ENCODE measurements around the gene CARD11. TPM values are rescaled to one million over a fixed set of nuclear protein-coding genes. Genes with fewer than 3 reads are reported as not detected.
"Not testable (repeated sequence)": the region's sequence is repeated elsewhere in the genome, so short reads cannot be mapped to it uniquely, and the experiment has no call there.

CARD11 gene
- total and polyA plus RNA-seq, 2 donors (not counting 1 experiment from before 2014, with no cell fraction given): 0.02 TPM; not detected in 1

- no peak for DNase-seq (ENCODE audit: low read depth in 2 of 2)
- no peak overlapping the region for H3K27ac ChIP-seq (ENCODE audit: insufficient read depth, low read length)
- H3K9me3 ChIP-seq (ENCODE audit: control insufficient read depth, insufficient read depth, low read depth, low read length): no peaks in the 10 kb centered on the region
- TF ChIP-seq EZH2 (IDR thresholded peaks at IDR 0.05; ENCODE audit: low read length, missing control alignments): no peak
- TF ChIP-seq CTCF (conservative IDR thresholded peaks at IDR 0.05 in 1 of 2, IDR thresholded peaks at IDR 0.05 in 1 of 2; ENCODE audit: low read depth in 1 of 2, low read length in 2 of 2): no peak
- H3K9ac ChIP-seq (ENCODE audit: insufficient read depth, low read length): no peak overlapping the region
- H3K27me3 ChIP-seq (ENCODE audit: control insufficient read depth, insufficient read depth, low read length): no peaks in the 10 kb centered on the region
- no peak overlapping the region for H3K4me3 ChIP-seq (replicated peaks in 1 of 4; ENCODE audit: control extremely low read depth in 1 of 4, insufficient read depth in 1 of 4, low read depth in 3 of 4, low read length in 4 of 4)
- no peaks in the 10 kb centered on the region for H4K20me1 ChIP-seq (ENCODE audit: control insufficient read depth, extremely low read depth, insufficient read depth, low read length)
- no peaks in the 10 kb centered on the region for H3K4me1 ChIP-seq (ENCODE audit: control insufficient read depth, extremely low read depth, insufficient read depth, low read length)
- H3K79me2 ChIP-seq (ENCODE audit: control insufficient read depth, insufficient read depth, low read length): no peaks in the 10 kb centered on the region
- H2AFZ ChIP-seq (ENCODE audit: low read length): no peak overlapping the region
- H3K4me2 ChIP-seq (ENCODE audit: extremely low read depth, insufficient read depth, low read length): no peak overlapping the region
- H3K36me3 ChIP-seq (ENCODE audit: control insufficient read depth, insufficient read depth, low read length): no peaks in the 10 kb centered on the region
These were observed 121.3 kb downstream of the CARD11 start for GRCh38 chr7:2922348-2922691.

GRCh38 chr7:2921653-2922347, 121.9 kb downstream of the CARD11 start:
- no peak for DNase-seq (ENCODE audit: low read depth in 2 of 2)
- Histone ChIP-seq H3K4me1 (ENCODE audit: control insufficient read depth, extremely low read depth, insufficient read depth, low read length) (no peaks in the 10 kb centered on the region), H3K36me3 (ENCODE audit: control insufficient read depth, insufficient read depth, low read length) (no peaks in the 10 kb centered on the region), H3K9me3 (ENCODE audit: control insufficient read depth, insufficient read depth, low read depth, low read length) (no peaks in the 10 kb centered on the region), H3K27ac (ENCODE audit: insufficient read depth, low read length) (no peak overlapping the region), H3K9ac (ENCODE audit: insufficient read depth, low read length) (no peak overlapping the region), H3K4me2 (ENCODE audit: extremely low read depth, insufficient read depth, low read length) (no peak overlapping the region), H3K4me3 (replicated peaks in 1 of 4; ENCODE audit: control extremely low read depth in 1 of 4, insufficient read depth in 1 of 4, low read depth in 3 of 4, low read length in 4 of 4) (no peak overlapping the region), H2AFZ (ENCODE audit: low read length) (no peak overlapping the region), H3K79me2 (ENCODE audit: control insufficient read depth, insufficient read depth, low read length) (no peaks in the 10 kb centered on the region), H3K27me3 (ENCODE audit: control insufficient read depth, insufficient read depth, low read length) (no peaks in the 10 kb centered on the region), H4K20me1 (ENCODE audit: control insufficient read depth, extremely low read depth, insufficient read depth, low read length) (no peaks in the 10 kb centered on the region)
- TF ChIP-seq EZH2 (IDR thresholded peaks at IDR 0.05; ENCODE audit: low read length, missing control alignments) (no peak), CTCF (conservative IDR thresholded peaks at IDR 0.05 in 1 of 2, IDR thresholded peaks at IDR 0.05 in 1 of 2; ENCODE audit: low read depth in 1 of 2, low read length in 2 of 2) (peak in 1 of 2 donors; percentile 24)

GRCh38 chr7:2920956-2921652, 122.6 kb downstream of the CARD11 start:
- no peaks in the 10 kb centered on the region for H3K9me3 ChIP-seq (ENCODE audit: control insufficient read depth, insufficient read depth, low read depth, low read length)
- H3K9ac ChIP-seq (ENCODE audit: insufficient read depth, low read length): no peak overlapping the region
- no peak overlapping the region for H2AFZ ChIP-seq (ENCODE audit: low read length)
- DNase-seq (ENCODE audit: low read depth in 2 of 2): no peak
- no peak overlapping the region for H3K27ac ChIP-seq (ENCODE audit: insufficient read depth, low read length)
- H3K4me1 ChIP-seq (ENCODE audit: control insufficient read depth, extremely low read depth, insufficient read depth, low read length): no peaks in the 10 kb centered on the region
- H3K36me3 ChIP-seq (ENCODE audit: control insufficient read depth, insufficient read depth, low read length): no peaks in the 10 kb centered on the region
- no peaks in the 10 kb centered on the region for H3K79me2 ChIP-seq (ENCODE audit: control insufficient read depth, insufficient read depth, low read length)
- TF ChIP-seq CTCF (conservative IDR thresholded peaks at IDR 0.05 in 1 of 2, IDR thresholded peaks at IDR 0.05 in 1 of 2; ENCODE audit: low read depth in 1 of 2, low read length in 2 of 2) (no peak), EZH2 (IDR thresholded peaks at IDR 0.05; ENCODE audit: low read length, missing control alignments) (no peak)
- no peaks in the 10 kb centered on the region for H3K27me3 ChIP-seq (ENCODE audit: control insufficient read depth, insufficient read depth, low read length)
- no peaks in the 10 kb centered on the region for H4K20me1 ChIP-seq (ENCODE audit: control insufficient read depth, extremely low read depth, insufficient read depth, low read length)
- H3K4me2 ChIP-seq (ENCODE audit: extremely low read depth, insufficient read depth, low read length): no peak overlapping the region
- no peak overlapping the region for H3K4me3 ChIP-seq (replicated peaks in 1 of 4; ENCODE audit: control extremely low read depth in 1 of 4, insufficient read depth in 1 of 4, low read depth in 3 of 4, low read length in 4 of 4)

GRCh38 chr7:2920480-2920879, 123.2 kb downstream of the CARD11 start:
- not testable (repeated sequence) for H3K4me2 ChIP-seq (ENCODE audit: extremely low read depth, insufficient read depth, low read length); H3K4me3 ChIP-seq (replicated peaks in 1 of 4; ENCODE audit: control extremely low read depth in 1 of 4, insufficient read depth in 1 of 4, low read depth in 3 of 4, low read length in 4 of 4); H3K36me3 ChIP-seq (ENCODE audit: control insufficient read depth, insufficient read depth, low read length); H3K9me3 ChIP-seq (ENCODE audit: control insufficient read depth, insufficient read depth, low read depth, low read length); H3K9ac ChIP-seq (ENCODE audit: insufficient read depth, low read length); DNase-seq (ENCODE audit: low read depth in 2 of 2); H3K27me3 ChIP-seq (ENCODE audit: control insufficient read depth, insufficient read depth, low read length); H3K4me1 ChIP-seq (ENCODE audit: control insufficient read depth, extremely low read depth, insufficient read depth, low read length); H2AFZ ChIP-seq (ENCODE audit: low read length); H4K20me1 ChIP-seq (ENCODE audit: control insufficient read depth, extremely low read depth, insufficient read depth, low read length); H3K79me2 ChIP-seq (ENCODE audit: control insufficient read depth, insufficient read depth, low read length); H3K27ac ChIP-seq (ENCODE audit: insufficient read depth, low read length)

All from fibroblast of lung (primary cell).